ENCODE results near the gene UBE2V1.

GRCh38 chr20:50092436-50092835, 20.5 kb downstream of the UBE2V1 start:
- TF ChIP-seq POLR2A (IDR thresholded peaks at IDR 0.05; ENCODE audit: low read depth, low read length) (no peak), RBBP5 (conservative IDR thresholded peaks at IDR 0.05) (no peak), ASH2L (IDR thresholded peaks at IDR 0.05; ENCODE audit: borderline replicate concordance, low read depth) (no peak), FOXM1 (IDR thresholded peaks at IDR 0.05; ENCODE audit: low read depth, low read length) (no peak), RELA (IDR thresholded peaks at IDR 0.05; ENCODE audit: borderline replicate concordance, partially characterized antibody) (no peak), NFXL1 (IDR thresholded peaks at IDR 0.05; ENCODE audit: borderline replicate concordance) (no peak), NRF1 (conservative IDR thresholded peaks at IDR 0.05; ENCODE audit: low read depth, low read length) (no peak), CHD2 (IDR thresholded peaks at IDR 0.05; ENCODE audit: borderline replicate concordance, low read depth, low read length) (no peak)

Measured in GM12878 (cell line).